ENCODE measurements around the gene HCFC1.

The HCFC1 gene

DNA sequence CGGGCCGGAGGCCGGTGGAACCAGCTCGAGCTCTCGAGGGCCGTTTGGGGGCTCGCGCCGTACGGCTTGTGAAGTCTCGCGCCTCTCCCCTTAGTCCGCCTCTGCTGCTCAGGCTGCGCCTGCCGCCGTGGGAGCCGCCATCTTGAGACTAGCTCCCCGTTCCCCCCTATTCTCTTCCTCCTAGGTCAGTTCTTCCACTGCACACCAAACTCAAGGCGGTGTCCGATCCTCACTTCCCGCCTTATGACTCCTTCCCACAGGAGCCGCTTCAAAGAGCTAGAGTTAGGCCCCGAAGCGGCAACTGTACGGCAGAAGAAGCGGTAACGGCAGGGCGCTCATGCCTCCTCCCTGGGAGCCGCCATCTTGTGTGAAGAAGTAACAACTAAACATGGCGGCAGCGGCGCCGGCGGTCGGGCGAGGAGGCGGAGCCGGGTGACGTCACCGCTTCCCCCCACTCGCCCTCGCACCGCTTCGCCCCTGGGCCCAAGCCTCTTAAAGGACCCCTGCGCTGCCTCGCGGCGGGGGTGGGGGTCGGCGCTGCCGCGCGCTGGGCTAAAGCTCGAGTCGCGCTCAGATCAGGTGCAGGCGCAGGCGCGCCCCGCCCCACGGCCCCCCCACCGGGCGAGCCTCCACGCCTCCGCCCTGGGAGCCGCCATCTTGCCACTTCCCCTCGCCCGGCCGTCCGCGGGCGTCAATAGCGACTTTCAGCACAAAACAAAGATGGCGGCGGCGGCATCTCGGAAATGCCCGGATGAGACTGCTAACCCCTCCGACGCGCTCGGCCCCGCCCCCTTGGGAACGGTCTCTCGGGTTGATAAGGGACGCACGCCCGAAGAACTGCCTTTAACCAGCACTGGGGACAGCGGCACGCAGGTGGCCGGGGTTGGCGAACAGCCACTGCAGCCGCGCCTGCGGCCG, at the start of gene HCFC1:
HCFC1 (minus strand) TSS at position 369 of the 918 bp plus-strand sequence. CDS start 978 bp downstream, outside the sequence.
- DNase-seq (ENCODE audit: low spot score) = peak; percentile 88

DNA sequence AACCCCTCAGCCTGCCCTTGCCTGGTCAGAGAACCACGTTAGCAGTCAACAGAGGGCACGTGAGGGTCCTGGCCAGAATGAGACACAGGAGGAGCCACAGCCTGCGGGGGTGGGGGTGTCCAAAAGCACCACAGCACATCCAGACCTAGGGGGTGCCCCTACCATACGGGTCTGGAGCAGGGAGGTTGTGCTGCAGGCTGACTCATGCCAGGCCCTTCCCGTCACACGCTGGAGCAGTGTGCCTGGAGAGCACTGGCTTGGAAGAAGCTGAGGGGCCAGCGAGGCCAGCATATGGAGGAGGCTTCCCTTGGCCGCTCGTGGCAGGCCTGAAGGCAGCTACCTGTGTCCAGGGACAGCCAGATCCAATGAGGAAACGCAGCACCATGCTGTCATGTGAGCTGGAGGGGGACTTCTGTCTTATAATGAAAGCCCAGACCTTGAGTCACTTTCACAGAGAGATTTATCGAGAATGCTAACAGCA, 49.6 kb upstream of the HCFC1 start:
- no peak for DNase-seq (ENCODE audit: low spot score)

DNA sequence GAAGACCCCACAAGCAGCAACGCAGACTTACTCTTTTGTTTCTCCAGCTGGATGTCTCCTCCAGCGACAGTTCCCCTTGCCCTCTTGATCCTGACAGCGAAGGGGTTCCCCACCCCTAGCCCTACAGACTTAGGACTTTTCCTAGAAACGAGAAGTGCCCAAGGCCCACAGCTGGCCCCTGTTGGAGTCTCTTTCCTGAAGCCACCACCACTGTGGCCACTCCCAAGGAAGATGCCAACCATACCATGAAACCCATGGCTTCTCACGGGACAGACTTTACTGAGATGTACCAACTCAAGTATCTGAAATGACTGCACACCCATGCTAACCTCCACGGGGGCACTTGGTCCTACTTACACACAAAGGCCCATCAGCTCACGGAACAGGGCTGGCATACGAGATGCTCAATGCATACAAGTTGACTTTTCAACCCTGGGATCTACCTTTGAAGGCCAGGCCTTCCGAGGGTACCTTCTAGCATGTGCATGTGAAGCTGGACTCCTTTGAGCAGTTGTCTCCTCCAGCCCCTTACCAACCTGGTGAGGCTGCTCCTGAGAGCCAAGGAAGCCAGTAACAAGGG, 49.0 kb upstream of the HCFC1 start:
- DNase-seq (ENCODE audit: low spot score) = no peak

DNA sequence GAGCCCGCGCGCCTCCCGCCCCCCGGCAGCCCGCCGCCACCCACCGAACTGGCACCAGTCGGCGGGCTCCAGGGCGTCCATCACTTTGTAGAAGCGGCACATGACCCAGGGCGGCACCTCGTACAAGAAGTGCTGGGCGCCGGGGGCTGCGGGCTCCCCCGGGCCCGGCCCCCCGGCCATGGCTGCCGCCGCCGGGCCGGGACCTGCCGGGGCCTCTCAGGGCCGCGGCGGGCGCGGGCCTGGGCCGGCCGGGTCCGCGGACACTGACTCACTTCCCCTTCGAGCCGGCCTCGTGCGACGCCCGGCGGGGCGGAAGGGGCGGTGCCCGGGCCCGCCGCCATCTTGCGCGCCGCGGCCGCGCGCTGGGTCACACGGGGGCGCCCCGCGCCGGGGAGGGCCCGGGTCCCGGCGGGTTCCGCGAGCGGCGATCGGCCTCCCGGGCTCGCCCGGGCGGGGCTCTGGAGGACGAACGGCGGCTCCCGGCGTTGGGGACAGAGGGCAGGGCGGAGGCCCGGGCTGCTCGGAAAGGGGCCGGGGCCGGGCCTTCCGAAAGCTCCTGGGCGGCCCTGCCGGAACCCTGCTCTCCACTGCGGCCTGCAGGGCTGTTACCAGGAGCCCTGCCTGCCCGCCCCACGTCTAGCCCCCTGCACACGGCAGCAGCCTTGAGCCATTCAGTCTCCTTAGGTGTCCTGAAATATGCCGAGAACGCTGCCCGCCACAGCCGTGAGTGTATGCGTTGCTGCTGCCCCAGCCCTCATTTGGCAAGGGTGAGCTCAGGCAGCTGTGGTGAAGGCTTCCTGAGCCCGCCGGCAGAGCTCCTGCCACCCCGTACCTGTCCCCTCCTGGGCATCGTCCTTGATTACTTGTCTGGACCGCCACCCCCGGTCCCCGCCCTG, 48.3 kb upstream of the HCFC1 start, which contains the start of gene IRAK1:
IRAK1 (minus strand) TSS at position 270 of the 896 bp plus-strand sequence; CDS start at position 180, 90 bp downstream.
- peak; percentile 86 for DNase-seq (ENCODE audit: low spot score)

DNA sequence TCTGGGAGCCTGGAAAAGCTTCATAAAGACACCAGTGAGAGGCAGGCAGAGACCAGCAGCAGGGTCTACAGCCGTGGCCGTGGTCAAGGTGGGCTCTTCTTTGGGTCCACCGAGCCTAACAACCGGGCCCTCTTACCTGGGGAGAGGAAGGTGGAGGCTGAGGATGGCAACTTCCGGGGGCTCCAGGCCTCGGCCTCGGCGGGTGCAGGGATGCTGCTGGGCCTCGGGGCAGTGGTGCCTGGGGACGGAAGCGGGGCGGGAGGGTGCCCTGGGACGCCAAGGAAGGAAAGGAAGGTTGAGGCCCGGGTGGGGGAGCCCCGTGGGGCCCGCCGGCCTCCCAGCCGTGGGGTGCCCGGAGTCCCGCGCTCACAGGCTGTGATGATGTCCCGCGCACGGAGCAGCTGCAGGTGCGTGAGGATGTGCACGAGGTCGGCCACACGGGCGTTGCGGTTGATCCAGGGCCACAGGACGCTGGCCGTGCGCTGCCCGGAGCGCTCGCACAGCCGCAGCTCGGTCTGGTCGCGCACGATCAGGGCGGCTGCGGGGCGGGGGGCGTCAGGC, 47.5 kb upstream of the HCFC1 start:
- no peak for DNase-seq (ENCODE audit: low spot score)

DNA sequence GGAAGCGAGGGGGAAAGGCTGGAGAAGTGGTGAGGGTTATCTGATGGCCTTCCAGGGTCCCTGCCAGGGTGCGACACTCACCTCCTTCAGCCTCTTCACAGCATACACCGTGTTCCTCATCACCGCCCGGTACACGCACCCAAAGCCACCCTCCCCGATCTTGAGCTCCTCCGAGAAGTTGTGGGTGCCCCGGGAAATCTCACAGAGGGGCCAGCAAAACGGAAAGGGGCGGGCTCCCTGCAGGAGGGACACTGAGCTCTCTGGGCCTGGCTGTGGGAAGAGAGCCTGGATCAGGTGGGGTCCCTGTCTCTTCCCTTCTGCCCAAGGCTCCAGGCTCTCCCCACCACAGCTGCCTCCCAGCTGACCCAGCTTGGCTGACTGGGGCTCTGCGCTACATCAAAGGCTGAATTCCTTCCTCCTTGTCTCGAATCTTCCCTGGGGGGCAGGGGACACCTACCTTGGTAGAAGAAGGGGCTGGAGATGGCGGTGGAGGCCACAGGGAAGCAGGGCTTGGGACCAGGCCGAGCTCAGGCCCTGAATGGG, 47.0 kb upstream of the HCFC1 start:
- no peak for DNase-seq (ENCODE audit: low spot score)

GRCh38 chrX:154017766-154018517, 46.3 kb upstream of the HCFC1 start:
- no peak for DNase-seq (ENCODE audit: low spot score)

- DNase-seq (ENCODE audit: low spot score) = no peak
Observed at GRCh38 chrX:154016366-154017076, 44.9 kb upstream of the HCFC1 start.

- DNase-seq (ENCODE audit: low spot score) = no peak
Observed at GRCh38 chrX:154015581-154016264, 44.1 kb upstream of the HCFC1 start.

DNA sequence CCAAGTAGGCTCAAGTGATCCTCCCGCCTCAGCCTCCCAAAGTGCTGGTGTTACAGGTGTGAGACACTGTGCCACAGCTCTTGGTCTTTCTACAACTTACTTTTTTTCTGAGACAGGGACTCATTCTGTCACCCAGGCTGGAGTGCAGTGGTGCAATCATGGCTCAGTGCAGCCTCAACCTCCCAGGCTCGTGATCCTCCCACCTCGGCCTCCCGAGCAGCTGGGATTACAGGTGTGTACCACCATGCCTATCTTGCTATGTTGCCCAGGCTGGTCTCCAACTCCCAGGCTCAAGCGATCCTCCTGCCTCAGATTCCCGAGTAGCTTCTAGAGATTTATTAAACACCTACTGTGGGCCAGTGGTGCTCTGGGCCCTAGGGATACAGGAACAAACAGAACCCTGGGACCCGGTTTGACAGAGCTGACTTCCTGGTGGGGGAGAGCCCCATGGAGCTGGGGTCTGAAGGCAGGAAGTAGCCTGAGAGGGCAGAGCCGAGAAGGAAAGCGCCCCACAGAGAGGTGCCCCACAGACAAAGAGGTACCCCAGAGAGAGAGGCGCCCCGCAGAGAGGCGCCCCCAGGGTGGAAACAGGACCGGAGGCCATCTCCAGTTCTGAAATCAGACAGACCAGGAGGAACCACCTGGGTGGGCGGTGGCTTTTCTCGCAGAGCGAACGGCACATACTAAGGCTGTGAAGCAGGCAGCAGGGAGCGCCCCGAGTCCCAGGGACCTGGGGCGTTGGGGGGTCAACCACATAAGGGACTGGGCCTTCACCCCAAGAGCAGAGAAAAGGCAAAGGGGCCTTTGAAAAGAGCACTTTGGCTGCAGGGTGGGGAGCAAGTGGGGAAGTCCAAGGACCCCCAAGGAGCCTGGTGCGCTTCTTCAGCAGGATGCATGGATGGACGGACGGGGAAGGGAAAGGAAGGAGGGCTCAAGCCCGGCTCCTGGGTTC, 43.1 kb upstream of the HCFC1 start:
- DNase-seq (ENCODE audit: low spot score) = no peak

DNA sequence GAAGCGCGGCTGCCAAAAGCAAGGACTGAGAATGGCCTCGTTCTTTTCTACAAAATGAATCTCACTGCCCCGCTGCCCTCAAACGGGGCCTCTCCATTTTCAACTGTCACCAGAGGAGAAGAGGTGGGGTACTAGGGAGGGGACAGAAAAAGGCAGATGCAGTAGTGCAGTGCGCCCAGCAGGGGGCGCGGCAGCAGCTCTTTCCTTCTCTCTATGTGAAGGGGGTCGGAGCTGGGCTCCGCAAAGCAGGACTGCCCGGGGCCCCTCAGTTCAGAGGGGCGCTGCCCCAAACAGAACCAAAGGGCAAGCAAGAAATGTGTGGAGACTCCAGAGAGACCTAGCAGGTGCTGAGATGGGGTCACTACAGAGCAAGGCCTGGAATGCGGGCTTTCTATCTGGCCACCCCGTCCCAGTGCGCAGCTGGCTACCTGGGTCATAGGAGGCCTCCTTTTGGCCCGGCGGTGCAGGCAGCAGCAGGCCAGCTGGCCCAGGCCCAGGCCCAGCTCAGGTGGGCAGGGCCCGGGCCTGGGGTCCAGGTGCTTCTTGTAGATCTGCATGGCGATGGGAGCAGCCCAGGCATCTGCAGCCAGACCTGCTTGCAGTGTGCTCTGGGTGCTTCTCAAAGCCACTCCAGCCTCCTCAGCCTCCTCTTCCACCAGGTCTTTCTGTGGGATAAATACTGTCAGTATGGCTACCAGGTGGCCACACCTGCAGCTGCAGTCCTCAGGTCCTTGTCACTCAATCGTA, 42.2 kb upstream of the HCFC1 start:
- DNase-seq (ENCODE audit: low spot score) = peak; percentile 74

DNA sequence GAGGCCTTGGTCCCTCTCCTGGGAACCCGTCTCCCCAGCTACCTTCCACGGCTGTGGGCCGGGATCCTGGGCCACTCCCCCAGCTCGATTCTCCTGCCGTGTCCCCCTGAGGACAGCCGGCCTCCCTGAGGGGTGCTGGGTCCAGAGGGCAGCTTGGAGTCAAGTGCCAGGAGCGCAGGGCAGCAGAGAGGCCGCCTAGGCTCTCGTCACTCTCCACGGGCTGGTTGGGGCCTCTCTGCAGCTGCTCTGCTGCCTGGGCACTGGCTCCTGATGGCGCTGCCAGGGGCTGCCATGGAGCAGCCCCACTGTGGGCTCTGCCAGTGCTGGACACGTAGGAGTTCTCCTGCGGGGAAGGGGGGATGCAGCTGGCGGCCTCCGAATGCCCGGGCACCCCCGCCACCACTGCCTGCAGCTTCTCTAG, 41.4 kb upstream of the HCFC1 start:
- no peak for DNase-seq (ENCODE audit: low spot score)

DNA sequence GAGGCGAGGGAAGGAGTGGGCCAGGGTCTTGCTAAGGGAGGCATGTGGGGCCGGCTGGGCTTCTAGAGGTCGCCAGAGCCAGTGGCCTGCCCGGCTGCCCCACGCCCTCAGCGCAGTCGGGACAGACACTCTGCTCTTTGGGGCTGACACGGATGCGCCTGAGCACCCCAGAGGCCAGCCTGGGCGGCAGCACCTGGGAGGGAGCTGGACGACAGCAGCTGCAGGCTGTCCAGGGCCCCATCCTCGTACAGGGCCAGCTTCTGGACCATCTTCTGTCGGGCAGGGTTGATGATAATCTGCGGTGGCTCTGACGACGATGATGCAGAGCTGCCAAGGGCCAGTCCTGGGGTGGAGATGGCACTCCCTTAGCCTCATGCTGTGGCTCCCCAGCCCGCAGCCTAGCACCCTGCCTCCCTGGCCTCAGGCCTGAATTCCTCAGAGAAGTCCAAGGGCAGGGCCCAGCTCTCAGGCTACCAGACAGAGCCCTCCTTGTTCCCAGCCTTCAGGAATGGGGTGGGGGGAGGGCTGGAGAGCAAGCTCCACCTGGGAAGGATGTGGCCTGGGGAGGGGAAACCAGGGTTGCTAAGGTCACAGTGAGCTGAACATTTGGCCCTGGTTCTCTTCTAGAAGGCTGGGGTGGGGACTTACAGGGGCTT, 40.8 kb upstream of the HCFC1 start:
- no peak for DNase-seq (ENCODE audit: low spot score)

DNA sequence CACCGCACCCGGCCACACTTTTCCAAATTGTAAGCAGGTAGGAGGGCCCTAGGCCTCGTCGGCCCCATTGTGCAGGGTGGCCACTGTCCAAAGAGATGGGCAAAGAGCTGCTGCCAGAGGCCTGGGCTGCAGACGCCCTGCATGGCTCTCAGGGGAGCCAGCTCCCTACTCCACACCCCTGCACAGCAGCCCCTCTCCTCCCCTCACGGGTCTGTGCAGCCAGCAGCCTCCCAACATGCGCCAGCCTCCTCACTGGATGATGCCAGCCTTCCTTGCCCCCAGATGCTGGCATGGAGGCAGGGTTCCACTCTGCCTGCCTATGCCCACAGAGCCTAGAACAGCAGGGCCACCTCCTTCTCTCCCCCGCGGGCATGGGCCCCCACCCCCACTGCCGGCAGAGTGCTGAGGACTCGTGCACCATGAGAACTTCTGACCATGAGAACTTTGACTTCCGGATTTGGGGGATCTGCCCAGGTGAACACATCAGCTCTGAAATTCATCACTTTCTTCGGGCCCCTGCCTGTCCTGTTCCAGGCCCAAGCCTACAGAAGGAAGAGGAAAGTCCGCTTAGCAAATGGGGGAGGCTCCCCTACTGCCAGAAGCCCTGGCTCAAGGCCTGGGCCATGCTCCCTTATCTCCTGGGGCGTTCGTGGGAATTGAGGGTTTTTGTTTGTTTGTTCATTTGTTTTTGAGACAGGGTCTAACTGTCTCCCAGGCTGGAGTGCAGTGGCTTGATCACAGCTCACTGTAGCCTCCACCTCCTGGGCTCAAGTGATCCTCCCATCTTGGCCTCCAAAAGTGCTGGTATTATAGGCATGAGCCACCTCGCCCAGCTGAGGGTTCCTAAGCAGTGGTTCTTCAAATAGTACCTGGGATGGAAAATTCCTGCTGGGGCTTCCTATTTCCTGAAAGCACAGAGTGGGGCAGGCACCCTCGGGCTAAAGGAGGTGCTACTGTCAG, 40.0 kb upstream of the HCFC1 start:
- no peak for DNase-seq (ENCODE audit: low spot score)

GRCh38 chrX:154010330-154011087, 38.9 kb upstream of the HCFC1 start:
- no peak for DNase-seq (ENCODE audit: low spot score)

All from AG08396 (cell line).